Measurements from ENCODE around the gene OSBPL3. TPM values are rescaled to one million over a fixed set of nuclear protein-coding genes. Genes with fewer than 3 reads are reported as not detected.

Gene OSBPL3
- total RNA-seq, 1 experiment from 2014 or later: 8.6 TPM

- H3K4me3 Mint-ChIP-seq: no peak overlapping the region
- no peaks in the 10 kb centered on the region for H3K9me3 Mint-ChIP-seq
- H2BK5ac ChIP-seq (ENCODE audit: insufficient read length, low read length): no peak overlapping the region
These were observed 145.7 kb downstream of the OSBPL3 start for GRCh38 chr7:24834128-24834798.

More at GRCh38 chr7:24834128-24834798, 145.7 kb downstream of the OSBPL3 start:
- Histone ChIP-seq H3K27ac (ENCODE audit: insufficient read length, low read depth, low read length) (no peak overlapping the region), H2BK120ac (ENCODE audit: low read depth, low read length, poor library complexity, severe bottlenecking) (no peak overlapping the region), H3K4me2 (ENCODE audit: insufficient read depth, insufficient read length, low read length) (no peak overlapping the region), H2AFZ (ENCODE audit: low read length) (no peak overlapping the region), H3K18ac (ENCODE audit: insufficient read length, low read depth, low read length) (no peak overlapping the region), H3K27me3 (ENCODE audit: insufficient read depth, low read length) (no peaks in the 10 kb centered on the region), H3K23me2 (ENCODE audit: insufficient read length, low read depth, low read length, poor library complexity, severe bottlenecking) (no peaks in the 10 kb centered on the region), H4K20me1 (ENCODE audit: control insufficient read depth, insufficient read depth, insufficient read length) (no peaks in the 10 kb centered on the region), H4K91ac (ENCODE audit: insufficient read length, low read depth, low read length) (no peak overlapping the region), H3K23ac (ENCODE audit: insufficient read length, low read depth, low read length) (no peak overlapping the region), H3K4ac (ENCODE audit: low read depth, low read length) (no peak overlapping the region), H2AK5ac (ENCODE audit: insufficient read length, low read length) (no peak overlapping the region), H3K79me2 (ENCODE audit: insufficient read depth, low read length) (no peaks in the 10 kb centered on the region), H4K8ac (replicated peaks; ENCODE audit: insufficient read length, low read depth, low read length) (no peak overlapping the region), H4K5ac (ENCODE audit: insufficient read length, low read depth, low read length) (no peak overlapping the region), H3K14ac (ENCODE audit: insufficient read depth, low read length) (no peak overlapping the region; the same call in 1 of the 2 replicates), H2BK15ac (ENCODE audit: low read depth, low read length) (no peak overlapping the region), H3K56ac (ENCODE audit: insufficient read length, low read depth, low read length) (no peak overlapping the region), H3K9ac (ENCODE audit: extremely low read depth, insufficient read length, low read length) (no peak overlapping the region), H3K79me1 (ENCODE audit: insufficient read depth, low read depth, low read length, poor library complexity, severe bottlenecking) (no peaks in the 10 kb centered on the region), H3T11ph (ENCODE audit: low read length) (no peak overlapping the region), H3K9me3 (ENCODE audit: control insufficient read depth, low read depth, low read length) (no peaks in the 10 kb centered on the region), H2BK20ac (ENCODE audit: low read depth, low read length, poor library complexity, severe bottlenecking) (no peak overlapping the region), H2BK12ac (ENCODE audit: insufficient read length, low read depth, low read length) (no peak overlapping the region), H3K4me1 (ENCODE audit: insufficient read depth, low read length) (no peaks in the 10 kb centered on the region)
- Mint-ChIP-seq H3K27ac (peak overlapping the region in 2 of 3 experiments; percentile 78 to 84; a peak in 3 of 7 replicates), H3K36me3 (ENCODE audit: insufficient read depth in 1 of 3, low read depth in 3 of 3) (no peaks in the 10 kb centered on the region; a peak in 1 of 7 replicates), H3K27me3 (ENCODE audit: low read depth) (no peaks in the 10 kb centered on the region), H3K4me1 (no peaks in the 10 kb centered on the region)
- WGBS (ENCODE audit: extremely low coverage, insufficient read length, low lambda C conversion rate): no CpG with 5 or more reads among the region's 25 CpGs
- no peak for DNase-seq
- TF ChIP-seq CTCF (conservative IDR thresholded peaks at IDR 0.05): no peak

Measured in H9 (cell line).